HEK293 (cell line): ENCODE results near the gene ZBTB5.

ENCODE experiments used
- CTCF ChIA-PET: fragments of 350-600 bp; formaldehyde crosslinking; extraction: SDS; loops from one replicate; lab custom pipeline; 2021; ENCODE audit warnings: antibody characterized with exemption; lab: Yijun Ruan, JAX
- POLR2A ChIA-PET: fragments of 300-600 bp; formaldehyde crosslinking; extraction: SDS; loops from one replicate; lab custom pipeline; 2020; ENCODE audit warnings: antibody characterized with exemption, inconsistent platforms; lab: Yijun Ruan, JAX
- H3K27ac ChIP-seq: fragments of 200-500 bp; sonication (Bioruptor generic); 2 replicates; pipeline ENCODE4 v1.5.1; 2014; ENCODE audit warnings: low read depth, low read length, control low read depth, inconsistent platforms; ENCODE audit errors: extremely low read depth
- H3K36me3 ChIP-seq, 2 experiments: fragments of 200-500 bp in 1 of 2; sonication (Bioruptor generic) in 1 of 2; 1 replicate in 1 of 2; 2 replicates in 1 of 2; pipeline ENCODE4 v1.5.1; 2014 to 2017; ENCODE audit warnings: inconsistent platforms in 2 of 2, low read length in 2 of 2; ENCODE audit not compliant: control insufficient read depth in 2 of 2, insufficient read depth in 1 of 2
- H3K4me1 ChIP-seq: fragments of 200-500 bp; sonication (Bioruptor generic); 2 replicates; pipeline ENCODE4 v1.5.1; 2014; ENCODE audit warnings: mild to moderate bottlenecking, low read length, inconsistent platforms; ENCODE audit not compliant: control insufficient read depth, insufficient read depth
- H3K4me3 ChIP-seq: 2 replicates; pipeline ENCODE4 v1.5.1; 2011; ENCODE audit warnings: low read depth, mild to moderate bottlenecking, control low read depth, low read length, moderate library complexity
- H3K9me3 ChIP-seq: fragments of 200-500 bp; sonication (Bioruptor generic); 2 replicates; pipeline ENCODE4 v1.5.1; 2014; ENCODE audit warnings: low read depth, low read length, inconsistent platforms; ENCODE audit not compliant: control insufficient read depth, insufficient read depth
- MZF1 ChIP-seq: fragments of 450-650 bp; formaldehyde crosslinking; IDR thresholded peaks from 2 replicates; pipeline ENCODE4 v1.5.1; 2017; ENCODE audit warnings: missing biosample characterization, missing genetic modification characterization, borderline replicate concordance
- ZNF140 ChIP-seq: fragments of 450-650 bp; formaldehyde crosslinking; IDR thresholded peaks from 2 replicates; pipeline ENCODE4 v1.5.1; 2016; ENCODE audit warnings: missing biosample characterization, missing genetic modification characterization
- ZNF16 ChIP-seq: fragments of 450-650 bp; formaldehyde crosslinking; IDR thresholded peaks from 2 replicates; pipeline ENCODE4 v1.5.1; 2016; ENCODE audit warnings: low read depth, missing biosample characterization, missing genetic modification characterization
- ZNF26 ChIP-seq: fragments of 450-650 bp; formaldehyde crosslinking; IDR thresholded peaks from 2 replicates; pipeline ENCODE4 v1.5.1; 2016; ENCODE audit warnings: missing biosample characterization, missing genetic modification characterization
- ZNF280C ChIP-seq: fragments of 450-650 bp; formaldehyde crosslinking; IDR thresholded peaks from 2 replicates; pipeline ENCODE4 v1.5.1; 2016; ENCODE audit warnings: missing biosample characterization, missing genetic modification characterization
- ZNF394 ChIP-seq: fragments of 450-650 bp; formaldehyde crosslinking; IDR thresholded peaks from 2 replicates; pipeline ENCODE4 v1.5.1; 2016; ENCODE audit warnings: missing biosample characterization, missing genetic modification characterization, mild to moderate bottlenecking, moderate library complexity, borderline replicate concordance
- ZNF488 ChIP-seq: fragments of 450-650 bp; formaldehyde crosslinking; IDR thresholded peaks from 2 replicates; pipeline ENCODE4 v1.5.1; 2016; ENCODE audit warnings: missing biosample characterization, missing genetic modification characterization
- ZNF530 ChIP-seq: fragments of 450-650 bp; formaldehyde crosslinking; IDR thresholded peaks from 2 replicates; pipeline ENCODE4 v1.5.1; 2016; ENCODE audit warnings: low read depth, missing biosample characterization, missing genetic modification characterization
- ZNF560 ChIP-seq: fragments of 450-650 bp; formaldehyde crosslinking; IDR thresholded peaks from 2 replicates; pipeline ENCODE4 v1.5.1; 2017; ENCODE audit warnings: missing biosample characterization, missing genetic modification characterization, borderline replicate concordance
- ZNF571 ChIP-seq: fragments of 450-650 bp; formaldehyde crosslinking; IDR thresholded peaks from 2 replicates; pipeline ENCODE4 v1.5.0; 2017; ENCODE audit warnings: missing biosample characterization, missing genetic modification characterization
- TF ChIP-seq, protein P1 (sequence below): fragments of 450-650 bp; formaldehyde crosslinking; IDR thresholded peaks from 2 replicates; pipeline ENCODE4 v1.5.1; 2016; ENCODE audit warnings: missing biosample characterization, missing genetic modification characterization
- TF ChIP-seq, protein P2 (sequence below): fragments of 450-650 bp; formaldehyde crosslinking; IDR thresholded peaks from 2 replicates; pipeline ENCODE4 v1.5.1; 2017; ENCODE audit warnings: missing biosample characterization, missing genetic modification characterization
- TF ChIP-seq, protein P3 (sequence below): fragments of 450-650 bp; IDR thresholded peaks from 2 replicates; pipeline ENCODE4 v1.5.1; 2018; ENCODE audit warnings: missing biosample characterization, mild to moderate bottlenecking, missing genetic modification characterization

ZBTB5 gene

GRCh38 chr9:37417857-37418618, 47.2 kb downstream of the ZBTB5 start:
- no peaks in the 10 kb centered on the region for H3K9me3 ChIP-seq
- POLR2A ChIA-PET = interaction anchor here (1.3 kb wide), 1 partner anchor 68 kb away, joined by 4 read pairs; the partner anchor contains the start of gene POLR1E
- no peak overlapping the region for H3K4me3 ChIP-seq
- TF ChIP-seq, protein P1, sequence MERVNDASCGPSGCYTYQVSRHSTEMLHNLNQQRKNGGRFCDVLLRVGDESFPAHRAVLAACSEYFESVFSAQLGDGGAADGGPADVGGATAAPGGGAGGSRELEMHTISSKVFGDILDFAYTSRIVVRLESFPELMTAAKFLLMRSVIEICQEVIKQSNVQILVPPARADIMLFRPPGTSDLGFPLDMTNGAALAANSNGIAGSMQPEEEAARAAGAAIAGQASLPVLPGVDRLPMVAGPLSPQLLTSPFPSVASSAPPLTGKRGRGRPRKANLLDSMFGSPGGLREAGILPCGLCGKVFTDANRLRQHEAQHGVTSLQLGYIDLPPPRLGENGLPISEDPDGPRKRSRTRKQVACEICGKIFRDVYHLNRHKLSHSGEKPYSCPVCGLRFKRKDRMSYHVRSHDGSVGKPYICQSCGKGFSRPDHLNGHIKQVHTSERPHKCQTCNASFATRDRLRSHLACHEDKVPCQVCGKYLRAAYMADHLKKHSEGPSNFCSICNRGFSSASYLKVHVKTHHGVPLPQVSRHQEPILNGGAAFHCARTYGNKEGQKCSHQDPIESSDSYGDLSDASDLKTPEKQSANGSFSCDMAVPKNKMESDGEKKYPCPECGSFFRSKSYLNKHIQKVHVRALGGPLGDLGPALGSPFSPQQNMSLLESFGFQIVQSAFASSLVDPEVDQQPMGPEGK (tag by site-specific recombination) = no peak
- TF ChIP-seq MZF1 (no peak), ZNF394 (tag by site-specific recombination) (no peak), ZNF26 (tag by site-specific recombination) (no peak), ZNF140 (tag by site-specific recombination) (no peak), ZNF530 (tag by site-specific recombination) (no peak), ZNF488 (tag by site-specific recombination) (no peak), ZNF280C (tag by site-specific recombination) (no peak), ZNF16 (tag by site-specific recombination) (no peak), ZNF571 (tag by site-specific recombination) (no peak), ZNF560 (tag by site-specific recombination) (no peak)
- TF ChIP-seq, protein P2, sequence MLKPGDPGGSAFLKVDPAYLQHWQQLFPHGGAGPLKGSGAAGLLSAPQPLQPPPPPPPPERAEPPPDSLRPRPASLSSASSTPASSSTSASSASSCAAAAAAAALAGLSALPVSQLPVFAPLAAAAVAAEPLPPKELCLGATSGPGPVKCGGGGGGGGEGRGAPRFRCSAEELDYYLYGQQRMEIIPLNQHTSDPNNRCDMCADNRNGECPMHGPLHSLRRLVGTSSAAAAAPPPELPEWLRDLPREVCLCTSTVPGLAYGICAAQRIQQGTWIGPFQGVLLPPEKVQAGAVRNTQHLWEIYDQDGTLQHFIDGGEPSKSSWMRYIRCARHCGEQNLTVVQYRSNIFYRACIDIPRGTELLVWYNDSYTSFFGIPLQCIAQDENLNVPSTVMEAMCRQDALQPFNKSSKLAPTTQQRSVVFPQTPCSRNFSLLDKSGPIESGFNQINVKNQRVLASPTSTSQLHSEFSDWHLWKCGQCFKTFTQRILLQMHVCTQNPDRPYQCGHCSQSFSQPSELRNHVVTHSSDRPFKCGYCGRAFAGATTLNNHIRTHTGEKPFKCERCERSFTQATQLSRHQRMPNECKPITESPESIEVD (tag by site-specific recombination) = no peak
- TF ChIP-seq, protein P3, sequence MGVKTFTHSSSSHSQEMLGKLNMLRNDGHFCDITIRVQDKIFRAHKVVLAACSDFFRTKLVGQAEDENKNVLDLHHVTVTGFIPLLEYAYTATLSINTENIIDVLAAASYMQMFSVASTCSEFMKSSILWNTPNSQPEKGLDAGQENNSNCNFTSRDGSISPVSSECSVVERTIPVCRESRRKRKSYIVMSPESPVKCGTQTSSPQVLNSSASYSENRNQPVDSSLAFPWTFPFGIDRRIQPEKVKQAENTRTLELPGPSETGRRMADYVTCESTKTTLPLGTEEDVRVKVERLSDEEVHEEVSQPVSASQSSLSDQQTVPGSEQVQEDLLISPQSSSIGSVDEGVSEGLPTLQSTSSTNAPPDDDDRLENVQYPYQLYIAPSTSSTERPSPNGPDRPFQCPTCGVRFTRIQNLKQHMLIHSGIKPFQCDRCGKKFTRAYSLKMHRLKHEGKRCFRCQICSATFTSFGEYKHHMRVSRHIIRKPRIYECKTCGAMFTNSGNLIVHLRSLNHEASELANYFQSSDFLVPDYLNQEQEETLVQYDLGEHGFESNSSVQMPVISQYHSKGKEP (tag by site-specific recombination) = no peak
- no peaks in the 10 kb centered on the region for H3K36me3 ChIP-seq
- no peak overlapping the region for H3K27ac ChIP-seq
- CTCF ChIA-PET = interaction anchor here (0.6 to 2.4 kb wide), 8 partner anchors 7 to 1892 kb away, joined by 3 to 14 read pairs (median 4); no protein-coding TSS in a partner anchor
- H3K4me1 ChIP-seq = no peaks in the 10 kb centered on the region
